OCI-LY1 (cell line): ENCODE results near the gene MID1.

Experiments
- H2AFZ ChIP-seq: fragments of 200-600 bp; sonication (generic), shearing (Covaris generic); 2 replicates; pipeline ENCODE4 v1.6.0; 2014; ENCODE audit warnings: antibody characterized with exemption, mild to moderate bottlenecking, low read length
- H3F3A ChIP-seq: fragments of 200-600 bp; sonication (generic), shearing (Covaris generic); 2 replicates; pipeline ENCODE4 v1.6.0; 2014; ENCODE audit warnings: mild to moderate bottlenecking, antibody characterized with exemption, low read length, moderate library complexity; ENCODE audit not compliant: insufficient read depth
- H3K27ac ChIP-seq: fragments of 200-600 bp; sonication (generic); 2 replicates; pipeline ENCODE4 v1.5.1; 2014; ENCODE audit warnings: low read length, mixed run types, mild to moderate bottlenecking, low read depth; ENCODE audit not compliant: poor library complexity, severe bottlenecking
- H3K27me3 ChIP-seq: fragments of 200-600 bp; sonication (generic); 2 replicates; pipeline ENCODE4 v1.6.0; 2014; ENCODE audit warnings: antibody characterized with exemption, mild to moderate bottlenecking, low read length, moderate library complexity; ENCODE audit not compliant: insufficient read depth
- H3K36me3 ChIP-seq: fragments of 200-600 bp; sonication (generic); 2 replicates; pipeline ENCODE4 v1.6.1; 2014; ENCODE audit warnings: mild to moderate bottlenecking, antibody characterized with exemption, low read length, moderate library complexity, mixed read lengths; ENCODE audit not compliant: insufficient read depth
- H3K4me1 ChIP-seq: fragments of 200-600 bp; sonication (generic); 2 replicates; pipeline ENCODE4 v1.5.1; 2014; ENCODE audit warnings: mild to moderate bottlenecking, low read length, moderate library complexity; ENCODE audit not compliant: insufficient read depth, severe bottlenecking
- H3K4me2 ChIP-seq: fragments of 200-600 bp; sonication (generic), shearing (Covaris generic); 2 replicates; pipeline ENCODE4 v1.6.1; 2014; ENCODE audit warnings: low read length
- H3K4me3 ChIP-seq: fragments of 200-600 bp; sonication (generic); 2 replicates; pipeline ENCODE4 v1.5.1; 2014; ENCODE audit warnings: low read length, low read depth, mild to moderate bottlenecking, mixed read lengths; ENCODE audit not compliant: poor library complexity, severe bottlenecking
- H3K79me2 ChIP-seq: fragments of 200-600 bp; shearing (Covaris generic); 2 replicates; pipeline ENCODE4 v1.6.1; 2016; ENCODE audit warnings: mixed run types, low read length, mixed read lengths; ENCODE audit not compliant: insufficient read depth
- H3K9ac ChIP-seq: fragments of 200-600 bp; sonication (generic), shearing (Covaris generic); 2 replicates; pipeline ENCODE4 v1.6.1; 2014; ENCODE audit warnings: mild to moderate bottlenecking, low read length, mixed read lengths
- H3K9me2 ChIP-seq: fragments of 200-600 bp; sonication (generic), shearing (Covaris generic); 2 replicates; pipeline ENCODE4 v1.6.1; 2014; ENCODE audit warnings: low read depth, mild to moderate bottlenecking, low read length, mixed read lengths
- H3K9me3 ChIP-seq: fragments of 200-600 bp; shearing (Covaris generic); 2 replicates; pipeline ENCODE4 v1.6.1; 2014; ENCODE audit warnings: low read length, mixed read lengths
- H4K20me1 ChIP-seq: fragments of 200-600 bp; sonication (generic), shearing (Covaris generic); 2 replicates; pipeline ENCODE4 v1.6.0; 2016; ENCODE audit warnings: mild to moderate bottlenecking, low read length; ENCODE audit not compliant: insufficient read depth
- EZH2 ChIP-seq: fragments of 200-600 bp; sonication (generic), shearing (Covaris generic); IDR thresholded peaks from 2 replicates; pipeline ENCODE4 v1.8.0; 2017; ENCODE audit warnings: borderline replicate concordance, mixed run types, mild to moderate bottlenecking, antibody characterized with exemption, low read length, moderate library complexity, mixed read lengths
- TF ChIP-seq, protein P1 (sequence below): fragments of 200-600 bp; sonication (generic), shearing (Covaris generic); IDR thresholded peaks from 2 replicates; pipeline ENCODE4 v1.5.1; 2017; ENCODE audit warnings: mild to moderate bottlenecking, antibody characterized with exemption, low read length, moderate library complexity, mixed read lengths

The MID1 gene

DNA sequence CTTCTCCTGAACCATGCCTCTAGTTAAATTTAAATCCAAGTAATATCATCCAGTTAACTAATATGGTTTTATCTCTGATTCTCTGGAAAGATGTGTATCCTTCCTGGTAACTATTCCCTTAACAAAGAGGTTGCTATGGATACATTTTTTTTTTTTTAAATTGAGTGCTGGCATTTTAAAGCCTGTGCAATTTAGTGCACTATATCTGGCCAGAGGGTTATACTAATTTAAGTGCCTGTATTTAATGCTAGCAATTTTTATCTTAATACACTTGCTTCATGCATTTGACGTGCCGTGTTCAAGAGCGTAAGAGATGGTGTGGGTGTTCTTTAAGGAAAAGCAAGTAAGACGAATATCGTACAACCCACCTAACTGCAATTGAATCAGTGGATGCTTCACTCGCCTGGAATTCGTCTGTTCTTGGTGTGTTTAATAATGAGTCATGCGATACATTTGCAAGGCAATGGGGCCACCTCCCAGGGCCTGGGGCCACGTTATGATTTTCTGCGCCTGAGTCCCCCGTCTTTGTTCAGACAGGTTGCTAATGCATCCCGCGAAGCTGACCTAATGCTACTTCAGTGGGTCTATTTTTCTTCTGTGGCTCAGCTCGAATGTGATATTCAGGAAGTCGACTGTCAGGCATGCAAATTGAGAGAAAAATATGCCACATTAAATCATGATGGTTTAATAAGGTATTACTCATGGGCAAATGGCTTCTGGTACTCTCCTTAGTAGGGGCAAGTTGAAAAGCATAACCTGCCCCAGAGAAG, 14.2 kb upstream of the MID1 start:
- Histone ChIP-seq H3K27me3 (no peaks in the 10 kb centered on the region), H4K20me1 (no peaks in the 10 kb centered on the region), H3K27ac (no peak overlapping the region), H3K36me3 (no peaks in the 10 kb centered on the region), H3K9me3 (no peaks in the 10 kb centered on the region), H3F3A (no peaks in the 10 kb centered on the region), H3K9me2 (no peaks in the 10 kb centered on the region), H3K79me2 (no peaks in the 10 kb centered on the region), H3K9ac (no peak overlapping the region), H3K4me3 (no peak overlapping the region), H3K4me2 (no peak overlapping the region), H3K4me1 (no peaks in the 10 kb centered on the region), H2AFZ (no peak overlapping the region)
- TF ChIP-seq EZH2, result no peak
- TF ChIP-seq, protein P1, sequence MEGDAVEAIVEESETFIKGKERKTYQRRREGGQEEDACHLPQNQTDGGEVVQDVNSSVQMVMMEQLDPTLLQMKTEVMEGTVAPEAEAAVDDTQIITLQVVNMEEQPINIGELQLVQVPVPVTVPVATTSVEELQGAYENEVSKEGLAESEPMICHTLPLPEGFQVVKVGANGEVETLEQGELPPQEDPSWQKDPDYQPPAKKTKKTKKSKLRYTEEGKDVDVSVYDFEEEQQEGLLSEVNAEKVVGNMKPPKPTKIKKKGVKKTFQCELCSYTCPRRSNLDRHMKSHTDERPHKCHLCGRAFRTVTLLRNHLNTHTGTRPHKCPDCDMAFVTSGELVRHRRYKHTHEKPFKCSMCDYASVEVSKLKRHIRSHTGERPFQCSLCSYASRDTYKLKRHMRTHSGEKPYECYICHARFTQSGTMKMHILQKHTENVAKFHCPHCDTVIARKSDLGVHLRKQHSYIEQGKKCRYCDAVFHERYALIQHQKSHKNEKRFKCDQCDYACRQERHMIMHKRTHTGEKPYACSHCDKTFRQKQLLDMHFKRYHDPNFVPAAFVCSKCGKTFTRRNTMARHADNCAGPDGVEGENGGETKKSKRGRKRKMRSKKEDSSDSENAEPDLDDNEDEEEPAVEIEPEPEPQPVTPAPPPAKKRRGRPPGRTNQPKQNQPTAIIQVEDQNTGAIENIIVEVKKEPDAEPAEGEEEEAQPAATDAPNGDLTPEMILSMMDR, result no peak

DNA sequence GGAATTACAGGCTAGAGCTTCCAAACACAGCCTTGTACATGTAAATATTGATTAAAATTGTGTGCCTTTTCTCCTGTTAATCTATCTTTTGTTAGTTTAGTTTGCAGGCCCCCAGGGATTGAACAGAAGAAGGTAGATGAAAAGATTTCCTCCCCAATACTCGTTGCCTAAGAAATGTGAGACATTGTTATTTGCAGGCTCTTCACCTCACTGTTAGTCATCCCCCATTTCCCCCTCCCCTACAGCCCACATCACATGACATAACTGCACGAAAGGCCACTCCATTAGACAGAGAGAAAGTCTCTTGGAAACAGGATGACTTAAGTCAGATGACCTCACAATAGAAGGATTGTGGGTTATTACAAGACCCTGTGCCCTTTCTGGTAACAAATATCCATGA, 13.3 kb upstream of the MID1 start:
- no peak overlapping the region for H3K4me2 ChIP-seq
- H3K79me2 ChIP-seq, result no peaks in the 10 kb centered on the region
- no peaks in the 10 kb centered on the region for H3K36me3 ChIP-seq
- H3K27ac ChIP-seq, result no peak overlapping the region
- no peak overlapping the region for H2AFZ ChIP-seq
- no peak overlapping the region for H3K9ac ChIP-seq
- H3K27me3 ChIP-seq, result no peaks in the 10 kb centered on the region
- no peaks in the 10 kb centered on the region for H3K4me1 ChIP-seq
- H3K9me2 ChIP-seq, result no peaks in the 10 kb centered on the region
- H4K20me1 ChIP-seq, result no peaks in the 10 kb centered on the region
- H3K4me3 ChIP-seq, result no peak overlapping the region
- H3F3A ChIP-seq, result no peaks in the 10 kb centered on the region
- TF ChIP-seq EZH2, result no peak
- TF ChIP-seq, protein P1, result no peak
- no peaks in the 10 kb centered on the region for H3K9me3 ChIP-seq

DNA sequence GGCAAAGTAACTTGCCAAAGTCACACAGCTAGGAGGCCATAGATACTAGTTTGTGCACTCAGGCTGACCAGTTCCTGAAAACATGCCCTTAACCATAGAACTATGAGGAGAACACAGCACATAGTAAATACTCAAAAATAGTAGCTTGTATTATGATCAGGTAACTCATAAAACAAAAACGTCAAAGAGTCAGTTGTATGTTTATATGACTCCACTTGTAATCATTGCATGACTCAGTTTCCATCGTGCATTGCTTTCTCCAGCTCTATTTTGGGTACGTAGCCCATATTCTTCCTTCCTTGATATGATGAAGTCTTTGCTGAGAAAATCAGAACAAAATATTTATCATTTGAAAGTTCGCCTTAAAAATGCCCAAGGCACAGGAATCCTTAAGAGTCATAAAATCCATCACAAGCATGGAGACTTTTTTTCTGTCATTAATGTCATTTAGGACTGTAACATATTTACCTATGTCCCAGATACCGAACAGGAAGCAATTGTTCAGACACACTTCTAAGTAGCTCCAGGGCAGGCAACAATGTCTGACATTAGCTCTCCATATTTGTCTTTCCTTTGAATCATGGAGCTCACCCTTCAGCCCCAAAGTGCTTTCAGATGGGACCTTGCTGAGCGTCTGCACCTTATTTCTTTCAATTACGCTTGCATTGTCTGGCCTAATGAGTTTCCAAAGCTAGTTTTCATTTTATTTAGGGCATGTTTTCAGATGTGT, 11.2 kb upstream of the MID1 start:
- Histone ChIP-seq H3K27ac (no peak overlapping the region), H3K79me2 (no peaks in the 10 kb centered on the region), H3K27me3 (no peaks in the 10 kb centered on the region), H3K36me3 (no peaks in the 10 kb centered on the region), H3K9me3 (no peaks in the 10 kb centered on the region), H2AFZ (no peak overlapping the region), H3F3A (no peaks in the 10 kb centered on the region), H4K20me1 (no peaks in the 10 kb centered on the region), H3K4me3 (no peak overlapping the region), H3K4me1 (no peaks in the 10 kb centered on the region), H3K4me2 (no peak overlapping the region), H3K9ac (no peak overlapping the region), H3K9me2 (no peaks in the 10 kb centered on the region)
- TF ChIP-seq, protein P1, result no peak
- TF ChIP-seq EZH2, result no peak
